Activated naive CD8-positive, alpha-beta T cell treated with anti-CD3 and anti-CD28 coated beads, Interleukin-2, amount 50 U/mL, for 16 hours (primary cell): Measurements from ENCODE around the gene ZFP36.
A peak's percentile ranks its signal among the peaks of the same experiment; 100 is the strongest.
"Not testable (repeated sequence)": the region's sequence is repeated elsewhere in the genome, so short reads cannot be mapped to it uniquely, and the experiment has no call there.

ENCODE experiments used
- DNase-seq: peaks from one replicate; pipeline ENCODE4 v3.0.0-alpha.2; 2020; ENCODE audit warnings: low read depth, low spot score

The ZFP36 gene, protein sequence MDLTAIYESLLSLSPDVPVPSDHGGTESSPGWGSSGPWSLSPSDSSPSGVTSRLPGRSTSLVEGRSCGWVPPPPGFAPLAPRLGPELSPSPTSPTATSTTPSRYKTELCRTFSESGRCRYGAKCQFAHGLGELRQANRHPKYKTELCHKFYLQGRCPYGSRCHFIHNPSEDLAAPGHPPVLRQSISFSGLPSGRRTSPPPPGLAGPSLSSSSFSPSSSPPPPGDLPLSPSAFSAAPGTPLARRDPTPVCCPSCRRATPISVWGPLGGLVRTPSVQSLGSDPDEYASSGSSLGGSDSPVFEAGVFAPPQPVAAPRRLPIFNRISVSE

DNA sequence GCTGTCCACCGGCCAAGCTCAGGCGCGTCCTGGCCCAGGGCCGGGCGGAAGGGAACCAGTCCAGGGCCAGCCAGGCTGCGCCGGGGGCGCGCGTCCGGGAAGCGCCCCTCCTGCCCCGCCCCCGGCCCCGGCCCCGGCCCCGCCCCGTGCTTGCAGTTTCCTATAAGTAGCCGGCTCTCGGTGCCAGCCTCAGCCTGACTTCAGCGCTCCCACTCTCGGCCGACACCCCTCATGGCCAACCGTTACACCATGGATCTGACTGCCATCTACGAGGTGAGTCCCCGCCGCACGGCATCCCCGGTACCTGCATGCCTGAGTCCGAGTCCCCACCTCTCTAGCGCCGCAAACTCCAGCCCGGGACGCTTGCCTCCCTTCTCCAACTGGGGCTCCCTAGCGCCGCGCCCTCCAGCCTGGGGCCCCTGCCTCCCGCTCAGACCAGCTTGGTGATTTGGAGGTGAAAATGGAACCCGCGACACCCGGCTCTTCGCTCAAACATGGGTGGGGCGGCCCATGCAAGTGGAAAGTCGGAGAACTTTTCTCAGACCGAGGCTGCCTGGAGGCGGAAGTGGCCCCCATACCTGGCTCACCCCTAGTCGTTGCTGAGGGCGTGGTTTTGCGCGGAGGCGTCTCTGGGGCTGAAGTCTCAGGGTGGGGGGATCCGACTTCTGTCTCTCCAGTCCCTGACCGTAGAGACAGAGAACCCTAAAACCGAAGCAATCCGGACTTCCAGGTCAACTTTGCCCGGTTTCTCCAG is at the start of gene ZFP36:
TSS of gene ZFP36 (plus strand) at position 192 of the 754 bp plus-strand sequence. CDS start at position 250, 58 bp downstream.
- DNase-seq: peak; percentile 70

DNA sequence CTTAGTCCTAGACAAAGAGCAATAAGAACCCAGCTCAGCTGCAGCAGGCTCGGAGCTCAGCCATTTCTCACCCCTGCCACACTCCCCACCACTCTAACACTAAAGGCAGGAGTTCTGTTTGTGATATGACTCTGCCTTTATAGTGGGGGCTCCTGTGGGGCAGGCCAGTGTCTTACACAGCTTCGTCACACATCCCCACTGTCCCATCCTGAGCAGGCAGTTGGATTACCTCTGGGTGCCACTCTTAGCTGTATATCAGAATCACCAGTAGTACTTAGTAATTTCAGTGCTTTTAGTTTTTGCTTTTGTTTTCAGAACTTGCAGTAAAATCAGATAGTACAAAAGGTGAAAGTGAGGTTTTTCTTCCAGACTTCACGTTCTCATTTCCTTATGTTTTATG is 47.6 kb upstream of the ZFP36 start:
- DNase-seq: no peak

DNA sequence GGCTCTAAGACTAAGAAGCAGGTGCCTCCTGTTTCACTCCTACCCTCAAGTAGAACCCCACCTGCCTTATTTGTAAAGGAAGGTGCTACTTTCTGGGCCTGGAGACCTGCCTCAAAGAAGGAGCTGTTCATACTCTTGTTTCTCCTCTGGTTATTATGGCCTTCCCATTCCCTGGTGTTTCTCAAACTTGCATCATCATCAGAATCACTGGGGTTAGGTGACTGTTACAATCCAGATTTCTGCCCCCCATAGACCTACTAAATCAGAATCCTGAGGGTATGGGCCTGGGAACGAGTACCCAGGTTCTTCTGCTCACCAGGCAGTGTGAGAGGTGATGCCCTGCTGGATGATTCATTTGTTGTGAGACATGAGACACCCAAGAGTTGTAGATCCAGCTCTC is 46.0 kb upstream of the ZFP36 start:
- no peak for DNase-seq

DNA sequence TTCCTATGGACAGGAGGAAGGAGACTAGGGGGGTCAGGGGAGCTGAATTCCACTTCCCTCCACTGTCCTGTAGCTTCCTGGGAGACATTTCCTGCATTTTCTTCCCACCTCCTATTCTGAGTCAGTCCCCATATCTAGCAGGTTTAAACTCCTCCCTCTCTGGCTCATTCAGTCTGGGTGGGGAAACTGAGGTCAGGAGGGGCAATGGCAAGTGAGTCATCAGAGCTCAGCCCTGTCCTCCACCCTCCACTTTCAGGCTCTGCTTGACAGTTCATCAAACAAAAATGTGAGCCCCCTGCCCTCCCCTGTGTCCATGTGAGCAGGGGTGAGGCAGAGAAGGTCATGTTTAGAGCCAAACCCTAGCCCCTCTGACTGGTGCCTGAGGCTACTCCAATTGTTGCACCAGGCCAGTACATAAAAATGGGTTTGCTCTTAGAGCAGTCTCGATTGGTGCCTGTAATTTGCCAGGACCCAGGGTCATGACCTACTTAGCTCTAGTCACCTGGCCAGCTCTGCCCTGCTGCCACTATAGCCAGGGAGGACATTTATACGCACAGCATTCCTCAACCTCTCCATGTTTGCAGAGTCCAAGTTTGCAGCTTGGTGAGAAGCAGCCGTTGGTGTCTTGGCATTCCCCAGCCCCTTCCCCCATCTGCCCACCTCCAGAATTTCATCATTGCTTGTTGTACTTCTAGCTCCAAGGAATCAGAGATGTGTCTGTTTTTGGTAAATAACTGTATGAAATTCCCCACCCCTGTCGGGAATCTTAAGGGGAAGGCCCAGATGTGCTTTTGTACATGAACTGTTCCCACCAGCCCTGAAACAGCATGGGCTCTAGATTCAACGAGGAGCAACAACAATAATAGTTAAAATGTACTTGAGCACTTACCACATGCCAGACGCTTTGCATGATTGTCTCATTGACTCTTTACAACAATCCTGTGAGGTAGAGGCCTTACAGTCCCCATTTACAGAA is 43.7 kb upstream of the ZFP36 start:
- DNase-seq: no peak

DNA sequence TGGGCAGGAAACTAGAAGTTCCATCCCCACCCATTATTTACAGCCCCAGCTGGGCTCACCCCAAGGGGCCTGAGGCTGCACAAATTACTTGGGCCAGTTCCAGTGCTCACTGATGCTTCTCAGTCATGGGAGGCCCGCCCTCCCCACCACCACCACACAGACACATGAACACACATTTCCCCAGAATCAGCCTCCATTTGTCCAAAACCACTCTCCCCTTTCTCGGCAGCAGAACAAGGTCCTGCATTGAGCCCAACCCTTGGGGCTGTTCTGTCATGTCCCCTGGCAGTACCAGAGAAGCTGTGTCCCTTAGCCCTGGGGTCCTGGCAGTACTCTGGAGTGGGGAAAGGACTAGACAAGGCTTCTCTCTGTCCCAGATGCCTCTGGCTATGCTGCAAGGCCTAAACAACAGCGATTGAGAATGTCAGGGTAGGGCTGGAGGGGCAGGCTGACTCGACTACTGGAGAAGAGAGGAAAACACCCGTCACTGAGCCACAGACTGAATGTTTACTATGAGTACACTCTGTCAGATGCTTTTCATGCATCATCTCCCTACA is 42.7 kb upstream of the ZFP36 start:
- no peak for DNase-seq

DNA sequence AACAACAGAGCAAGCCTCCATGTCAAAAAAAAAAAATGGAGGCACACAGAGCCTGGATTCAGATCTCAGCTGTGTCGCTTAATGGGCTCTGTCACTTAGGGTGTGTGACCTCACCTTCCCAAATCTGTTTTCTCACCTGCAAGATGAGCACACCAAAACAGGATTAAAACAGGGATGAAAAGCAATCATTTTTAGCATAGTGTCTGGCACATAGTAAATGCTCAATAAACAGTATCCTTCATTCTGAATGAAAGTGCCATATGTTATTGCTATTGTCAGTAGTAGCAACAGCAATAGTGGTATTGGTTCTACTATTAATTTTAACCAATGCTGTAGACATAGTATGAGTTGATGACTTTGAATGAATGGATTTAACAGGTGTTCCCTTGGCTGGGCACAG is 41.1 kb upstream of the ZFP36 start:
- DNase-seq: no peak

DNA sequence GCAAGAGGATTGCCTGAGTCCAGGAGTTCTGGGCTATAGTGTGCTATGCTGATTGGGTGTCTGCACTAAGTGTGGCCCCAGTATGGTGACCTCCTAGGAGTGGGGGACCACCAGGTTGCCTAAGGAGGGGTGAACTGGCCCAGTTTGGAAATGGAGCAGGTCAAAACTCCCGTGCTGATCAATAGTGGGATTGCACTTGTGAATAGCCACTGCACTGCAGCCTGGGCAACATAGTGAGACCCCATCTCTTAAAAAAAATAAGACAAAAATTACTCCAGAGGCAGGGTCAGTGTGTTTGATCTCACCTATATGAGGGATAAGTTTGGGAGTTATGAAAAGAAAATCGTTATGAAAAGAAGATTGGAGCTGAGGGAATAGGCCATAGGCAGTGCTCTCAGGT is 37.4 kb upstream of the ZFP36 start:
- no peak for DNase-seq

DNA sequence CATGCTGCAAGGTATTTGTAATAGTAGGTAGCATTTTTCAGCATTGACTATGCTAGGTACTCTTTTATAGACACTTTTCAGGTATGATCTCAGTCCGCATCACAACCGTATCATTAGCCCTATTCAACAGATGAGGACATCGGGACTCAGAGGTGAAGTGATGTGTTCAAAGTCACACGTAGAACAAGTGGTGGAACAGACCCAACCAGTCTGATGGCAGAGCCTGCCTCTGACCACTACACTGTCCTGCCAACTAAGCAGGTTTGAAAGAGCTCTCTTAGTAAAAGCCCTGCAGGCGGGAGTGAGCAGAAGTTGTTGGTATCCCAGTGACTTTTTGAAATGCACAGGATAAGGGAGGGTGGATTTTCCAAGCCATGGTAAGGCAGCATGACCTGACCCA is 35.9 kb upstream of the ZFP36 start:
- DNase-seq: no peak

DNA sequence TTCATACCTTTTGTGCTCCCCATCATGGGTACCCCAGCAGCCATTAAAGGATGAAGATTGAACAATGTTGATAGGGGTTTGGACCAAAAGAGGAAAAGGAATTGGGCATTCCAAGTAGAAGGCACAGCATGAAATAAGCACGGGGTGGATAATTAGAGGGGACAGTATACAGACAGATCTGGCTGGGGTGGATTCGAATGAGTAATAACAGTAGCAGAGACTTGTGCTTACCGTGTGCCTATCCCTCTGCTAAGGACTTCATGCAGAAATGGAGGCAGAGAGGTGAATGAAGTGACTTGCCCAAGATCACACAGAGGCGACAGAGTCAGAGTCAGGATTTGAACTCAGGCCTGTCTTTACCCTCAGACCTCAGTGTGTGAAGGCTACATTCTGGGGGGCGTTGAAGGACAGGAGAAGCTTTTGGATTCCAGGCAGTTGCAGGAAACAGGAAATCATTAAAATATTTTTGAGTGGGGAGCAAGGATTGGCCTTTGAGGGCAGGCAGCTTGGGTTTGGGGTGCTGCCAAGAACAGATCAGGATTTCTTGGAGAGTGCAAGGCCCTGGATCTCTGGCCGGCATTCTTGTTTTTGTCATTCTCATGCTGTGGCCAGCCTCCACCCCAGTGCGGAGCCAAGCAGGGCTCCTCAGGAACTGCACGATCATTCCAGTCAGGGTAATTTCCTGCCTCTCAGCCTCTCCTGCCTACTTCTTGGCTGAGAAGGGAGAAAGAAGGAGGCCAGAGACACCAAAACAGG is 34.4 kb upstream of the ZFP36 start:
- no peak for DNase-seq

DNA sequence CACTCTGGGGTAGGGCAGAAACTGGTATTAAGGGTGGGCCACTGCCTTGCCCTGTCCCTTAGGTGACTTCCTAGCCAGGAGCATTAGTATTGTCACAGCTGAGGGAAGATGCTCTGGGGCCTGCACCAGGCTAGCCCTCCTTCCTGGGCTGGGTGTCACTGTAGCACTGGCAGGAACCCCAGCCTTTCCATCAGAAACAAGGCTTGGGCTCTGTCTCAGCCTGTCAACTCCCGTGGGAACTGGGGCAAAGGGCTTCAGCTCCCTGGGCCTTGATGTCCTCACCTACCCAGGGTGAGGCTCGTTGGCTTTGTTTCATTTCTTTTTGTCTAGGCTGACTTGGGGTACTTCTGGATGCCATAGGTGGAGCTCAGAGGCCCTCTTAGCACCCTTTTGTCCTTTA is 33.7 kb upstream of the ZFP36 start:
- no peak for DNase-seq

DNA sequence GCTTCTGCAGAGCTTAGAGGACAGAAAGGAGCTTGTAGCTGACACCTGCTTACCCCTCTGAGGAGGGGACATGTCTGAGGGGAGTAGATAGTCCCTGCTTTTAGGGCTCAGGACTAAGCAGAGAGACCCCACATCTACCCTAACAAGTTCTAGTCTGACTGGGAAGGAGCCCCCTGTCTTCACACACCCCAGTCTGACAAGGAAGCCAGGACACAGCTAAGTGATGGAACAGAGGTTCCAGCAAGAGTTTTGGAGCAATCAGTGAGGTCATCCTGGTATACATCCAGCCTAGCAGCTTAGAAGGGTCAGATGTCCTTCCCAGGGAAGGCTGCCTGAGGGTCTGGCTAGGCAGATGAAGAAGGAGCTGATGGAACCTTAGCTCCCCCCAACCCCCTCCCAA is 30.7 kb upstream of the ZFP36 start:
- DNase-seq: no peak

DNA sequence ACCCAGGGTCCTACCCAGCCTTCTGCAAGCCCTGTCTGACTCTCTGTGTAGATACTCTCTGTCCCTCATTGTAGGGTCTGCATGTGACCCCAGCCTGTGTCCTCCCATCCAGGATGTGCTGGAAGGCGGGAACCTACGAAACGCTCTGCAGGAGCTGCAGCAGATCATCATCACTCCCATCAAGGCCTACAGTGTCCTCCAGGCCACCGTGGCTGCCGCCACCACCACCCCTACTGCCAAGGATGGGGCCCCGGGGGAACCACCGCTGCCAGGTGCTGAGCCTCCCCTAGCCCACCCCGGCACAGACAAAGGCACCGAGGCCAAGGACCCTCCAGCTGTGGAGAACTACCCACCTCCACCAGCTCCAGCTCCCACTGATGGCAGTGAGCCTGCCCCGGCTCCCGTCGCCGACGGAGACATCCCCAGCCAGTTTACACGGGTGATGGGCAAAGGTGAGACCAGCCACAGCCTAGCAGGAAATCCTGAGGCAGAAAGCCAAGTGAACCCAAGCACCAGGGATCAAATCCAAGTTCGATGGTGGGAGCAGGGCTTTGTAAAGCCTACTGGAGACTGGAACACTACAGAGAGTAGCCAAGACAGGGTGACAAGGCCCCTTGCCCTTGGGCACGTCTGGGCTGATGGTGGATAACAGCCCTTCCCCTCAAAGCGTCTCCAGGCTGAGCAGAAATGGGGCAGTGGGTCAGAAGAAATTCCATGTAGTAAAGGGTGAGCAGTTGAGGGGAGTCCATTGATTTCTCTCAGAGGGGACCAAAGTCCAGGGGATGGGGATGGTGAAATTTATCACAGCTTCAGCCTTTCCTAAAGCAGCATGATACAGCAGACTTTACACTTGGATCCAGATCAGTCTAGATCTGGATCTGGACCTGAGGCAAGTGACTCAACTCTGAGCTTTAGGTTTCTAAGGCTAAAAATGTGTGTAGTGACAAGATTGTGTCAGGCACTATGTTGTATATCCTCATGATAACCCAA is 29.0 kb upstream of the ZFP36 start:
- no peak for DNase-seq

DNA sequence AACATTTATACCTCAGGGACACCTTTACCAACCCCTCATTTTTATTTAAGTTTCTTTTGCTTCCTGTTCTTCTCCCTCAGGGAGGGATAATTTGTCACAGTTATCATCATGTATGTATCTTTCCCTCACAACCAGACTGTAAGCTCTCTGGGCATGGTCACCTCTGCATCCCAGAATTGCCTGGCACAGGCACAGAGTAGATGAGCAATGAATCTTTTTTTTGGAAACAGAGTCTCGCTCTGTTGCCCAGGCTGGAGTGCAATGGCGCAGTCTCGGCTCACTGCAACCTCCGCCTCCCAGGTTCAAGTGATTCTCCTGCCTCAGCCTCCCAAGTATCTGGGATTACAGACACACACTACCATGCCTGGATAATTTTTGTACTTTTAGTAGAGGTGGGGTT is 27.3 kb upstream of the ZFP36 start:
- DNase-seq: not testable (repeated sequence)

DNA sequence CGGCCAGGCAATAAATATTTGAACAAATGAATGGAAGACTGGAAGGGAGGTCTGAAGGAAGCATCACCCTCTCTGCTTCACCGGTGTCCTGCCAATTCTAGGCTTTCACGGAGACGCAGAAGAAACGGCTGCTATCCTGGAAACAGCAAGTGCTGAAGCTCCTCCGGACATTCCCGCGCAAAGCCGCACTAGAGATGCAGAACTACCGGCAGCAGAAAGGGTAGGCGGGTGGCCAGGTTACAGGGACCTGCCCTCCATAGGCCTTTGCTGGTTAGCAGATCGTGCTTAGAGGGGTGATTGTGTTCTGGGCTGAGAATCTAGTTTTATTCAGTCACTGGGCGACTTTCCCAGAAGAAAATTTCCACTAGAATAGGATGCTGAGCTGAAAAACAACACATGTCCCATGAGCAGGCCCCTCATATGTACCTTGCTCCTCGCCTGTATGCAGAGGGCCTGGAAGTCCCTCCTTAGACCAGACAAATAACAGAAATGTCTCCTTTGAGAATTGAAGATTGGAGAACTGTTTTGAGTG is 26.7 kb upstream of the ZFP36 start:
- DNase-seq: no peak

DNA sequence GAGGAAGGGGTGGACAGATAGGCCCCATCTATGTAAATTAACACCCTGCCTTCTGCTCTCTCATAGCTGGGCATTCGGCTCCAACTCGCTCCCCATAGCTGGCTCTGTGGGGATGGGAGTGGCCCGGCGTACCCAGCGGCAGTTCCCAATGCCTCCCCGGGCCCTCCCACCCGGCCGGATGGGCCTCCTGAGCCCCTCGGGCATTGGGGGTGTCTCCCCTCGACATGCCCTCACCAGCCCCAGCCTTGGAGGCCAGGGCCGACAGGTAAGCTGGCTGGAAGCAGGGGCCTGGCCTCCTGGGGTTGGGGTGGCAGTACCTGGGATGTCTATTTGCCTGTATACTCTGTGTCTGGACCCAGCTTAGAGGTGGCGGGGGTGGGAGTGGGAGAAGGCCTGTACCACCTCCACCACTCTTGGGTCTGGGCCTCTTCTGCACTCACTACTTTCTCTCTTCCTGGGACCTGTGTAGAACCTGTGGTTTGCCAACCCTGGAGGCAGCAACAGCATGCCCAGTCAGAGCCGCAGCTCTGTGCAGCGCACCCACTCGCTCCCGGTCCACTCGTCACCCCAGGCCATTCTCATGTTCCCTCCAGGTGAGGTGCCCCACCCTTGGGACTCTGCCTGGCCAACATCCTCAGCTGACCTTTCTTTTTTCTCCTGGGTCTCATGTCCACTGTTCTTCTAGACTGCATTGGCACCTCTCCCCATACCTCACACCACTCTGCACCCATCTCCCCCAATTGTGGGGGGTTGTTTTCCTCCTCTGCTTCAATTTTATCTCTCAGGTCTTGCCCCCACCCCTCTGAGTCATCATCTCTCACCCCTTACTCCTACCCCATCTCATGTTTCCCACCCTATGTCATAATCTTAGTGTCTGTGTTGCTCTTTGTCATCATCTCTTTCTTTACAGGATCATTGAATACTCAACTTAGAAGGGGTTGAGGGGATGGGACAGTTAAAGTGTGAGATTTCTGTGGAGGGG is 25.8 kb upstream of the ZFP36 start:
- no peak for DNase-seq

DNA sequence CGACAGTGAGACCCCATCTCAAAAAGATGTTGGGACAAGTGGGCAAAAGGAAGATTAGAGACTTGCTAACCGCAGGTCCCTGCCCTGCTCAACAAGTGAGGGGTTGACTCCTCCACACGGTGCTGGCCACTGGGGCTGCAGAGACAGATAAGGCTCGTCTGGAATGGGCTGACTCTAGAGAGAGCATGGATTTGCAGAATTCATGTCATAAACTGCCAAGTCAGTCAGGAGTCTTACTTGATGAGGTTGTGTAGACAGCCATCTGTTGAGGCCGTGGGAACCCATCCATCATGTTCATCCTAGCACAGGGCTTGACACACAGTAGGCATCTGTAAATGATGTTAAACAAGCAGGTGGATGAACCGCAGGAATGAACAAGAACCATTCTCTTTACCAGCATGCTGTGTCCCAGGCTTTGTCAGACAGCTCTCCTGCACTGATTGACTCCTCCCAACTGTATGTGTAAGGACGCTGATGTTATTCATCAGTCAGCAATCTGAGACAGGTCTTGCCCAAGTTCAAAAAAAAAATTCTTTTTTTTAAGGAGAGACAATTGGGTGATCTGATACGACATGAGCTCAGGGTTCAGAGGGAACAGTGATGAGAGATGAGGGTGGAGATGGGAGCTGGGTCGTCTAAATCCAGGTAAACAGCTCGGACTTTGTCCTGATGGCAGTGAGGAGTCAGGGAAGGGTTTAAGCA is 24.6 kb upstream of the ZFP36 start:
- DNase-seq: no peak

DNA sequence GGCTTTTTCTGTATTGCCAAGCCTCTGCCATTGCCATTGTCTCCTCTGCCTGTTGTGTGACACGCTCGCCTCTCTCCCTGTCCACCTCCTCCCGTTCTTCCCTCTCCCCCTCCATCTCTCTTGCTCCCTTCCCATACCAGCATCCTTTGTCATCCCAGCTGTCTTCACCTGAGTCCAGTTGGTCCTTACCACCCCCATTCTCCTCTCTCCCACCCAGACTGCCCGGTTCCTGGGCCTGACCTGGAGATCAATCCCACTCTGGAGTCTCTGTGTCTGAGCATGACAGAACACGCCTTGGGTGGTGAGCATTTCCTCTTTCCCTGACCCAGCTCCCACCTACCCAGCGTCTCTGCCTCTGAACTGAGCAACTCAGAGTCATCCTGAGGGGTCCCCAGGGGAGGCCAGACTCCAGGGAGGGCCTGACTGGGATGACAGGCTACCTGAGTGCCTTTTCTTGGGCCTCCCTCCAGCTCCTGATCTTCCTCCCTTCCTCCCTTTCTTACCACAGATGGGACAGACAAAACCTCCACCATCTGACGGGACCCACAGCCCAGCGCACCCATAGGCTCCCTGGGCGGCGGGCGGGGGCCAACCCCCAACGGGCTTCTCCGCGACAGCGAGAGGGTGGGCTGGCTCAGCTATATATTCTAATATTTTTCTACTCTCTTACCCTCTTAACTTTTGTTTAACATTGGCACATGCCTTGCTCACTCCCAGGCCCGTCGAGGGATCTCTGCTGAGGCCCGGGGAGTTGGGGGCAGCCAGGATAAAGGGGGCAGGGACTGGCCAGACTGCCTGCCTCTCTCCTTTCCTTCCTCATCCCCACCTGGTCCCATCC is 23.4 kb upstream of the ZFP36 start:
- DNase-seq: no peak
